HEK293 (cell line): ENCODE data around the gene LRRC47.

Experiments
- CTCF ChIA-PET: fragments of 350-600 bp; formaldehyde crosslinking; extraction: SDS; loops from one replicate; lab custom pipeline; 2021; ENCODE audit warnings: antibody characterized with exemption; lab: Yijun Ruan, JAX
- POLR2A ChIA-PET: fragments of 300-600 bp; formaldehyde crosslinking; extraction: SDS; loops from one replicate; lab custom pipeline; 2020; ENCODE audit warnings: antibody characterized with exemption, inconsistent platforms; lab: Yijun Ruan, JAX
- H3K27ac ChIP-seq: fragments of 200-500 bp; sonication (Bioruptor generic); 2 replicates; pipeline ENCODE4 v1.5.1; 2014; ENCODE audit warnings: low read depth, low read length, control low read depth, inconsistent platforms; ENCODE audit errors: extremely low read depth
- H3K36me3 ChIP-seq, 2 experiments: fragments of 200-500 bp in 1 of 2; sonication (Bioruptor generic) in 1 of 2; 1 replicate in 1 of 2; 2 replicates in 1 of 2; pipeline ENCODE4 v1.5.1; 2014 to 2017; ENCODE audit warnings: inconsistent platforms in 2 of 2, low read length in 2 of 2; ENCODE audit not compliant: control insufficient read depth in 2 of 2, insufficient read depth in 1 of 2
- H3K4me1 ChIP-seq: fragments of 200-500 bp; sonication (Bioruptor generic); 2 replicates; pipeline ENCODE4 v1.5.1; 2014; ENCODE audit warnings: mild to moderate bottlenecking, low read length, inconsistent platforms; ENCODE audit not compliant: control insufficient read depth, insufficient read depth
- H3K4me3 ChIP-seq: 2 replicates; pipeline ENCODE4 v1.5.1; 2011; ENCODE audit warnings: low read depth, mild to moderate bottlenecking, control low read depth, low read length, moderate library complexity
- H3K9me3 ChIP-seq: fragments of 200-500 bp; sonication (Bioruptor generic); 2 replicates; pipeline ENCODE4 v1.5.1; 2014; ENCODE audit warnings: low read depth, low read length, inconsistent platforms; ENCODE audit not compliant: control insufficient read depth, insufficient read depth
- EGR2 ChIP-seq: fragments of 450-650 bp; formaldehyde crosslinking; IDR thresholded peaks from 2 replicates; pipeline ENCODE4 v1.5.1; 2016; ENCODE audit warnings: low read depth, missing biosample characterization, missing genetic modification characterization
- FEZF1 ChIP-seq: fragments of 450-650 bp; formaldehyde crosslinking; IDR thresholded peaks from 2 replicates; pipeline ENCODE4 v1.5.1; 2016; ENCODE audit warnings: missing biosample characterization, missing genetic modification characterization
- GLIS1 ChIP-seq: fragments of 450-650 bp; formaldehyde crosslinking; IDR thresholded peaks from 2 replicates; pipeline ENCODE4 v1.5.1; 2016; ENCODE audit warnings: missing biosample characterization, missing genetic modification characterization
- GLIS2 ChIP-seq: fragments of 450-650 bp; formaldehyde crosslinking; IDR thresholded peaks from 2 replicates; pipeline ENCODE4 v1.5.1; 2016; ENCODE audit warnings: missing biosample characterization, missing genetic modification characterization
- SCRT1 ChIP-seq: fragments of 450-650 bp; formaldehyde crosslinking; IDR thresholded peaks from 2 replicates; pipeline ENCODE4 v1.5.1; 2016; ENCODE audit warnings: missing biosample characterization, missing genetic modification characterization, borderline replicate concordance
- ZBTB7A ChIP-seq: fragments of 450-650 bp; formaldehyde crosslinking; IDR thresholded peaks from 2 replicates; pipeline ENCODE4 v1.5.1; 2016; ENCODE audit warnings: low read depth, missing biosample characterization, missing genetic modification characterization
- ZFHX2 ChIP-seq: fragments of 450-650 bp; formaldehyde crosslinking; conservative IDR thresholded peaks from 2 replicates; pipeline ENCODE4 v1.5.1; 2016; ENCODE audit warnings: missing biosample characterization, missing genetic modification characterization
- ZIC2 ChIP-seq: fragments of 450-650 bp; formaldehyde crosslinking; IDR thresholded peaks from 2 replicates; pipeline ENCODE4 v1.5.1; 2016; ENCODE audit warnings: missing biosample characterization, missing genetic modification characterization
- ZNF302 ChIP-seq: fragments of 450-650 bp; formaldehyde crosslinking; IDR thresholded peaks from 2 replicates; pipeline ENCODE4 v1.5.1; 2016; ENCODE audit warnings: missing biosample characterization, missing genetic modification characterization, low read depth
- ZNF423 ChIP-seq: fragments of 450-650 bp; formaldehyde crosslinking; IDR thresholded peaks from 2 replicates; pipeline ENCODE4 v1.5.1; 2016; ENCODE audit warnings: missing biosample characterization, missing genetic modification characterization
- ZNF585B ChIP-seq: fragments of 450-650 bp; formaldehyde crosslinking; IDR thresholded peaks from 2 replicates; pipeline ENCODE4 v1.5.1; 2016; ENCODE audit warnings: missing biosample characterization, missing genetic modification characterization
- ZNF701 ChIP-seq: fragments of 450-650 bp; formaldehyde crosslinking; IDR thresholded peaks from 2 replicates; pipeline ENCODE4 v1.5.1; 2016; ENCODE audit warnings: missing biosample characterization, missing genetic modification characterization
- TF ChIP-seq, protein P1 (sequence below): fragments of 450-650 bp; formaldehyde crosslinking; IDR thresholded peaks from 2 replicates; pipeline ENCODE4 v1.5.1; 2016; ENCODE audit warnings: missing biosample characterization, missing genetic modification characterization
- TF ChIP-seq, protein P2 (sequence below): fragments of 450-650 bp; formaldehyde crosslinking; IDR thresholded peaks from 2 replicates; pipeline ENCODE4 v1.5.1; 2017; ENCODE audit warnings: missing biosample characterization, mild to moderate bottlenecking, missing genetic modification characterization, moderate library complexity
- TF ChIP-seq, protein P3 (sequence below): fragments of 450-650 bp; formaldehyde crosslinking; IDR thresholded peaks from 2 replicates; pipeline ENCODE4 v1.5.1; 2016; ENCODE audit warnings: missing biosample characterization, missing genetic modification characterization
- TF ChIP-seq, protein P4 (sequence below): fragments of 450-650 bp; formaldehyde crosslinking; IDR thresholded peaks from 2 replicates; pipeline ENCODE4 v1.5.1; 2016; ENCODE audit warnings: missing biosample characterization, missing genetic modification characterization

Gene LRRC47

DNA sequence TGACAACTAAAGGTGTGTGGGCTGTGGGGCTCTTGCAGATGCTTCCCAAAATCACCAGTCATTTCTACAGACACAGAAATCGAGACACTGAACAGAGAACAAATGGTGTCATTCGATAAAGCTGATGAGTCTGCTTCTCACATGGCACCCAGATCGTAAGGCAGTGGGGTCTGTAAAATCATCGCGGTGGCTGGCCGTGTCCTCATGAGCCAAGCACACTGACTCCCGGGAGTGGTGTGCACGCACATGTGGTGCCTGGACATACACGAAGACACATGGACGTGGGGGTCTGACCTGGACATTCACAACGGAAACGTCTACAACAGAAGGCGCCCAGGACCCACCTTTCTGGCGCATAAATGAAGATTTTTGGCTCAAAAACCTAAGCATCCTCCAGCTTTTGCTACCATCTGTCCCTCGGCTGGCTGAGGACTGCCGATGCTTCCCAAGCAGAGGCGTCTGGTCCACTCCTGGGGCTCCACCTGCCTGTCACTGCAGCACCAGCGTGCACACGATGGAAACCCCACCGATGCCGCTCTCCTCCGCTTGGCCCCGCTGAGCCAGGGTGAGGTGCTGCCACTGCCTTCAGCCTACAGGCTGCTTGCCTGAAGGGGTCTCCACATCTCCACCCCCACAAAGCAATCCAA lies 16.9 kb downstream of the LRRC47 start:
- Histone ChIP-seq H3K4me3 (no peak overlapping the region), H3K4me1 (no peaks in the 10 kb centered on the region), H3K36me3 (peaks cover 18 to 66% of the 10 kb centered on the region in 2 experiments), H3K9me3 (no peaks in the 10 kb centered on the region), H3K27ac (no peak overlapping the region)
- TF ChIP-seq, protein P1, sequence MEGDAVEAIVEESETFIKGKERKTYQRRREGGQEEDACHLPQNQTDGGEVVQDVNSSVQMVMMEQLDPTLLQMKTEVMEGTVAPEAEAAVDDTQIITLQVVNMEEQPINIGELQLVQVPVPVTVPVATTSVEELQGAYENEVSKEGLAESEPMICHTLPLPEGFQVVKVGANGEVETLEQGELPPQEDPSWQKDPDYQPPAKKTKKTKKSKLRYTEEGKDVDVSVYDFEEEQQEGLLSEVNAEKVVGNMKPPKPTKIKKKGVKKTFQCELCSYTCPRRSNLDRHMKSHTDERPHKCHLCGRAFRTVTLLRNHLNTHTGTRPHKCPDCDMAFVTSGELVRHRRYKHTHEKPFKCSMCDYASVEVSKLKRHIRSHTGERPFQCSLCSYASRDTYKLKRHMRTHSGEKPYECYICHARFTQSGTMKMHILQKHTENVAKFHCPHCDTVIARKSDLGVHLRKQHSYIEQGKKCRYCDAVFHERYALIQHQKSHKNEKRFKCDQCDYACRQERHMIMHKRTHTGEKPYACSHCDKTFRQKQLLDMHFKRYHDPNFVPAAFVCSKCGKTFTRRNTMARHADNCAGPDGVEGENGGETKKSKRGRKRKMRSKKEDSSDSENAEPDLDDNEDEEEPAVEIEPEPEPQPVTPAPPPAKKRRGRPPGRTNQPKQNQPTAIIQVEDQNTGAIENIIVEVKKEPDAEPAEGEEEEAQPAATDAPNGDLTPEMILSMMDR (tag by site-specific recombination): peak; percentile 50
- no peak for TF ChIP-seq ZBTB7A (tag by site-specific recombination)
- ChIA-PET CTCF (no interaction called here), POLR2A (interaction anchor here (1.4 kb wide), 1 partner anchor 17 kb away, joined by 3 read pairs; the partner anchor contains the start of gene LRRC47)

DNA sequence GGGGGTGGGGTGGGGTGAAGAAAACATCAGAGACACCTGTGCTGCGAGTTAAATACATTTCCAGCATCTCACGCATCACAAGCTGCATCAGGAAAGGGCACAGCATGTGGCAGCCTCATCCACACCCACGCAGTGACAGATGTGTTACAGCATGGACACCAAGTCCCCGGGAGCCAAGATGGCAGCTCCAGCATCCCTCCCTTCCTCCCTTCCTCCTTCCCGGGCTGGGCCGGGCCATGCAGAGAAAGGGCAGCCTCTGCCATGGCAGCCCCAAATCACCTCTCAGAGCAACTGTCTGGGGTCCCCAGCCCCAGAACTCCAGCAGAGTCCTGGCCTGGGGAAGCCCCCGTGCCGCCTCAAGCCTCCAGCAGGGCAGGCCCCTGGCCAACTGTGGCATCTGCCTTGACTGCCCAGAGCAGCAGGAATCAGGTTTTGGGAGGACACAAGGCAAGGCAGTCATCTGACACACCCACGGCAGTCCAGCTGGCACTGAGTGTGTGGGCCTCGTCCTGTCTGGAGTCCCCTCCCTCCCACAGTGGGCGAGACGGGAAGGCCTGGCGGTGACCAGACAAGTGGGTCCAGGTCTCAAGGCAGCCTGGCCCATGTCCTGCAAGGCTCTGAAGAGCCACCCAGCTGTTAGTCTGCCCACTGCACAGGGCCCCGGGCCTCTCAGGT lies 17.6 kb downstream of the LRRC47 start:
- POLR2A ChIA-PET: interaction anchor here (1.4 kb wide), 1 partner anchor 17 kb away, joined by 3 read pairs; the partner anchor contains the start of gene LRRC47
- H3K36me3 ChIP-seq: peaks cover 16 to 59% of the 10 kb centered on the region in 2 experiments
- CTCF ChIA-PET: no interaction called here
- H3K27ac ChIP-seq: no peak overlapping the region
- peak; percentile 92 for TF ChIP-seq EGR2
- TF ChIP-seq, protein P2, sequence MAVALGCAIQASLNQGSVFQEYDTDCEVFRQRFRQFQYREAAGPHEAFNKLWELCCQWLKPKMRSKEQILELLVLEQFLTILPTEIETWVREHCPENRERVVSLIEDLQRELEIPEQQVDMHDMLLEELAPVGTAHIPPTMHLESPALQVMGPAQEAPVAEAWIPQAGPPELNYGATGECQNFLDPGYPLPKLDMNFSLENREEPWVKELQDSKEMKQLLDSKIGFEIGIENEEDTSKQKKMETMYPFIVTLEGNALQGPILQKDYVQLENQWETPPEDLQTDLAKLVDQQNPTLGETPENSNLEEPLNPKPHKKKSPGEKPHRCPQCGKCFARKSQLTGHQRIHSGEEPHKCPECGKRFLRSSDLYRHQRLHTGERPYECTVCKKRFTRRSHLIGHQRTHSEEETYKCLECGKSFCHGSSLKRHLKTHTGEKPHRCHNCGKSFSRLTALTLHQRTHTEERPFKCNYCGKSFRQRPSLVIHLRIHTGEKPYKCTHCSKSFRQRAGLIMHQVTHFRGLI (tag by site-specific recombination): no peak
- peak; percentile 92 for TF ChIP-seq ZFHX2 (tag by site-specific recombination)
- TF ChIP-seq ZNF701 (tag by site-specific recombination): no peak
- TF ChIP-seq SCRT1 (tag by site-specific recombination): no peak
- no peak overlapping the region for H3K4me3 ChIP-seq
- no peaks in the 10 kb centered on the region for H3K9me3 ChIP-seq
- H3K4me1 ChIP-seq: no peaks in the 10 kb centered on the region

DNA sequence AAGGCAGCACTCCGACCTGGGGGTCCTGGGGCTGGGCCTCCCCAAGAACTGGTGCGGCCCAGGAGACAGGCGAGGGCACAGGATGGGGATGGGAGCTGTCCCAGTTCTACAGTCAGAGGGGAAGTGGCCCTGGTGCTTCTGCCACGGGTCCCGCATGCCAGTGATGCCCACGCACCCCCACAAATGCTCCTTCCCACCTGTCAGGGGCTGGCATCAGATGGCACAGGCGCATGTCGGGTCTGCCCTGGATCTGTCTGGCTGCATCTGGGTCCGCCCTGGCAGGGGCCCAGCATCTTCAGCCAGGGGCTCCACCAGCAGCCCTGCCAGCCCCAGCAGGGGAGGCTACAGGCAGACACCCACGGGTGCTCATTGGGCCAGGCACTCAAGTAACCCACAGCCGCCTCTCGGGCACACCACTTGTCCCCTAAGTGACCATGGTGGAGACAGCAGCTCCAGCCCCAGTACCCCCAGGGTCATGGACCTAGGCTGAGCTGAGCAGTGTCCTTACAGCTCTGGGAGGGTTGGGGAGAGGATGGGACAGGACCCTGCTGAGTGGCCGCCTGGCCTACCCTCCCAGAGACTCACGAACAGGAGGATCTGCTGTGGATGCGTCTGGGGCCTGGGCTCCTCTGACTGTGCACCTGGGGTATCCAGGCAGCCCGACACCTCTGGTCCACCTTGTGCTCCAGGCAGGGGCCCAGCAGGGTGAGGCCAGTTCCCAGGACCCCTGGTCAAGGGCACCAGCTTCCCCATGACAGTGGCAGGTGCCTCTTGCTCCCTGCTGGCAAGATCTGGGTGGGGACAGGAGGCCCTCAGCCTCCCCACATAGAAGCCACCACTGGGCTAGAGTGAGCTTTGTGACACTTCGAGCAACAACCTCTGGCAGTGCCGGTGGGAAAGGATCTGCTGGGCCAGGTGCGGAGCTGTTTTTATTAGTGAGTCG lies 18.4 kb downstream of the LRRC47 start:
- Histone ChIP-seq H3K4me1 (no peaks in the 10 kb centered on the region), H3K4me3 (no peak overlapping the region), H3K9me3 (no peaks in the 10 kb centered on the region), H3K27ac (no peak overlapping the region), H3K36me3 (peaks cover 13 to 51% of the 10 kb centered on the region in 2 experiments)
- CTCF ChIA-PET: no interaction called here
- POLR2A ChIA-PET: interaction anchor here (1.0 to 1.4 kb wide), 2 partner anchors 18 kb away, joined by 3 read pairs; partner anchors contain the start of gene LRRC47
- TF ChIP-seq GLIS1 (no peak), ZFHX2 (tag by site-specific recombination) (0 out of 2 replicates have a peak, but pooled peaks have one; percentile 17), ZIC2 (tag by site-specific recombination) (no peak), FEZF1 (tag by site-specific recombination) (no peak), EGR2 (0 out of 2 replicates have a peak, but pooled peaks have one; percentile 10), GLIS2 (tag by site-specific recombination) (0 out of 2 replicates have a peak, but pooled peaks have one; percentile 14), ZNF585B (no peak), ZNF423 (tag by site-specific recombination) (peak; percentile 34; the same call in 1 of the 2 replicates), ZNF302 (tag by site-specific recombination) (no peak)
- TF ChIP-seq, protein P3, sequence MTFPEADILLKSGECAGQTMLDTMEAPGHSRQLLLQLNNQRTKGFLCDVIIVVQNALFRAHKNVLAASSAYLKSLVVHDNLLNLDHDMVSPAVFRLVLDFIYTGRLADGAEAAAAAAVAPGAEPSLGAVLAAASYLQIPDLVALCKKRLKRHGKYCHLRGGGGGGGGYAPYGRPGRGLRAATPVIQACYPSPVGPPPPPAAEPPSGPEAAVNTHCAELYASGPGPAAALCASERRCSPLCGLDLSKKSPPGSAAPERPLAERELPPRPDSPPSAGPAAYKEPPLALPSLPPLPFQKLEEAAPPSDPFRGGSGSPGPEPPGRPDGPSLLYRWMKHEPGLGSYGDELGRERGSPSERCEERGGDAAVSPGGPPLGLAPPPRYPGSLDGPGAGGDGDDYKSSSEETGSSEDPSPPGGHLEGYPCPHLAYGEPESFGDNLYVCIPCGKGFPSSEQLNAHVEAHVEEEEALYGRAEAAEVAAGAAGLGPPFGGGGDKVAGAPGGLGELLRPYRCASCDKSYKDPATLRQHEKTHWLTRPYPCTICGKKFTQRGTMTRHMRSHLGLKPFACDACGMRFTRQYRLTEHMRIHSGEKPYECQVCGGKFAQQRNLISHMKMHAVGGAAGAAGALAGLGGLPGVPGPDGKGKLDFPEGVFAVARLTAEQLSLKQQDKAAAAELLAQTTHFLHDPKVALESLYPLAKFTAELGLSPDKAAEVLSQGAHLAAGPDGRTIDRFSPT: peak; percentile 58
- TF ChIP-seq, protein P4, sequence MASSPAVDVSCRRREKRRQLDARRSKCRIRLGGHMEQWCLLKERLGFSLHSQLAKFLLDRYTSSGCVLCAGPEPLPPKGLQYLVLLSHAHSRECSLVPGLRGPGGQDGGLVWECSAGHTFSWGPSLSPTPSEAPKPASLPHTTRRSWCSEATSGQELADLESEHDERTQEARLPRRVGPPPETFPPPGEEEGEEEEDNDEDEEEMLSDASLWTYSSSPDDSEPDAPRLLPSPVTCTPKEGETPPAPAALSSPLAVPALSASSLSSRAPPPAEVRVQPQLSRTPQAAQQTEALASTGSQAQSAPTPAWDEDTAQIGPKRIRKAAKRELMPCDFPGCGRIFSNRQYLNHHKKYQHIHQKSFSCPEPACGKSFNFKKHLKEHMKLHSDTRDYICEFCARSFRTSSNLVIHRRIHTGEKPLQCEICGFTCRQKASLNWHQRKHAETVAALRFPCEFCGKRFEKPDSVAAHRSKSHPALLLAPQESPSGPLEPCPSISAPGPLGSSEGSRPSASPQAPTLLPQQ (tag by site-specific recombination): no peak
